WTC11 (cell line): ENCODE data around the gene PAX9.

ENCODE experiments used
- FOXJ3 ChIP-seq: sonication (generic); formaldehyde crosslinking; IDR thresholded peaks from 2 replicates; pipeline ENCODE4 v1.9.0; 2021; ENCODE audit warnings: missing genetic modification reagents, mild to moderate bottlenecking, borderline replicate concordance
- JUN ChIP-seq: sonication (generic); formaldehyde crosslinking; IDR thresholded peaks from 2 replicates; pipeline ENCODE4 v1.8.0; 2023; ENCODE audit warnings: mild to moderate bottlenecking, missing genetic modification reagents
- NFE2L1 ChIP-seq: sonication (generic); formaldehyde crosslinking; IDR thresholded peaks from 2 replicates; pipeline ENCODE4 v1.8.1; 2023; ENCODE audit warnings: missing genetic modification reagents
- NR1H2 ChIP-seq: sonication (generic); formaldehyde crosslinking; IDR thresholded peaks from 2 replicates; pipeline ENCODE4 v1.9.0; 2021; ENCODE audit warnings: mild to moderate bottlenecking, moderate library complexity, missing genetic modification reagents
- NR2C2 ChIP-seq: sonication (generic); formaldehyde crosslinking; IDR thresholded peaks from 2 replicates; pipeline ENCODE4 v1.8.0; 2022; ENCODE audit warnings: mild to moderate bottlenecking, missing genetic modification reagents
- SP1 ChIP-seq: sonication (generic); formaldehyde crosslinking; conservative IDR thresholded peaks from 2 replicates; pipeline ENCODE4 v1.8.1; 2022; ENCODE audit warnings: missing genetic modification reagents
- USF1 ChIP-seq: sonication (generic); formaldehyde crosslinking; IDR thresholded peaks from 2 replicates; pipeline ENCODE4 v1.8.0; 2022; ENCODE audit warnings: mild to moderate bottlenecking, missing genetic modification reagents
- TF ChIP-seq, protein P1 (sequence below): fragments of 200-600 bp; IDR thresholded peaks from 2 replicates; pipeline ENCODE4 v1.8.0; 2022; ENCODE audit warnings: antibody characterized with exemption
- TF ChIP-seq, protein P2 (sequence below): sonication (generic); formaldehyde crosslinking; IDR thresholded peaks from 2 replicates; pipeline ENCODE4 v1.8.0; 2022; ENCODE audit warnings: mild to moderate bottlenecking, missing genetic modification reagents

- TF ChIP-seq NR2C2 (CRISPR knock-in tag) (no peak), NFE2L1 (no peak), USF1 (CRISPR knock-in tag) (no peak), NR1H2 (CRISPR knock-in tag) (no peak), FOXJ3 (CRISPR knock-in tag) (no peak), JUN (CRISPR knock-in tag) (no peak), SP1 (CRISPR knock-in tag) (no peak)
- TF ChIP-seq, protein P1, sequence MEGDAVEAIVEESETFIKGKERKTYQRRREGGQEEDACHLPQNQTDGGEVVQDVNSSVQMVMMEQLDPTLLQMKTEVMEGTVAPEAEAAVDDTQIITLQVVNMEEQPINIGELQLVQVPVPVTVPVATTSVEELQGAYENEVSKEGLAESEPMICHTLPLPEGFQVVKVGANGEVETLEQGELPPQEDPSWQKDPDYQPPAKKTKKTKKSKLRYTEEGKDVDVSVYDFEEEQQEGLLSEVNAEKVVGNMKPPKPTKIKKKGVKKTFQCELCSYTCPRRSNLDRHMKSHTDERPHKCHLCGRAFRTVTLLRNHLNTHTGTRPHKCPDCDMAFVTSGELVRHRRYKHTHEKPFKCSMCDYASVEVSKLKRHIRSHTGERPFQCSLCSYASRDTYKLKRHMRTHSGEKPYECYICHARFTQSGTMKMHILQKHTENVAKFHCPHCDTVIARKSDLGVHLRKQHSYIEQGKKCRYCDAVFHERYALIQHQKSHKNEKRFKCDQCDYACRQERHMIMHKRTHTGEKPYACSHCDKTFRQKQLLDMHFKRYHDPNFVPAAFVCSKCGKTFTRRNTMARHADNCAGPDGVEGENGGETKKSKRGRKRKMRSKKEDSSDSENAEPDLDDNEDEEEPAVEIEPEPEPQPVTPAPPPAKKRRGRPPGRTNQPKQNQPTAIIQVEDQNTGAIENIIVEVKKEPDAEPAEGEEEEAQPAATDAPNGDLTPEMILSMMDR, result no peak
- TF ChIP-seq, protein P2, sequence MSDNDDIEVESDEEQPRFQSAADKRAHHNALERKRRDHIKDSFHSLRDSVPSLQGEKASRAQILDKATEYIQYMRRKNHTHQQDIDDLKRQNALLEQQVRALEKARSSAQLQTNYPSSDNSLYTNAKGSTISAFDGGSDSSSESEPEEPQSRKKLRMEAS, result no peak
These were observed 40.8 kb downstream of the PAX9 start for GRCh38 chr14:36702474-36702873.
